ENCODE results near the gene TOP3A. TPM values are rescaled to one million over a fixed set of nuclear protein-coding genes. Genes with fewer than 3 reads are reported as not detected.

Gene TOP3A
- total and polyA plus RNA-seq, 2 donors (not counting 1 experiment from before 2014, with no cell fraction given) = 13.4 to 55.8 TPM

- no peak for TF ChIP-seq EZH2 (IDR thresholded peaks at IDR 0.05; ENCODE audit: borderline replicate concordance, insufficient read depth, low read depth, low read length, poor library complexity, severe bottlenecking)
- intact Hi-C loops (cut with micrococcal nuclease) = loop anchor here (1.0 kb wide), 4 partner anchors 36 to 91 kb away; partner anchors contain the start of genes ALKBH5, MIEF2 and SMCR8
- no peak overlapping the region for H3K27ac ChIP-seq (ENCODE audit: low read length in 2 of 2)
- ChIA-PET CTCF (interaction anchor here (0.9 to 1.2 kb wide), 4 partner anchors 8 to 71 kb away, joined by 3 to 5 read pairs (median 4); no protein-coding TSS in a partner anchor), POLR2A (no interaction called here)
- H3K4me3 ChIP-seq (ENCODE audit: control extremely low read depth in 1 of 5, extremely low read depth in 1 of 5, insufficient read depth in 1 of 5, low read depth in 2 of 5, low read length in 4 of 5) = peak overlapping the region in 4 of 5 experiments; percentile 19 to 45 (median 40)
- H3K4me1 Mint-ChIP-seq = peaks cover 10% of the 10 kb centered on the region
- peak overlapping the region; percentile 26 for H3K9ac ChIP-seq (ENCODE audit: low read length)
- WGBS (ENCODE audit: insufficient coverage) = 68% methylated on average over 20 of the region's 23 CpGs
- H3K4me2 ChIP-seq (replicated peaks; ENCODE audit: low read depth, low read length, poor library complexity, severe bottlenecking) = peak overlapping the region; percentile 70
- H3K4me1 ChIP-seq (ENCODE audit: control insufficient read depth in 2 of 2, insufficient read depth in 2 of 2, low read length in 2 of 2) = peaks cover 10 to 16% of the 10 kb centered on the region in 2 donors
- peaks cover 13% of the 10 kb centered on the region for H3K79me2 ChIP-seq (ENCODE audit: control insufficient read depth, insufficient read depth, low read length)
- DNase-seq = peak; percentile 30
- no peaks in the 10 kb centered on the region for H3K9me3 Mint-ChIP-seq (ENCODE audit: insufficient read depth)
- H3K4me3 Mint-ChIP-seq = peak overlapping the region; percentile 72
- no peaks in the 10 kb centered on the region for H4K20me1 ChIP-seq (ENCODE audit: control insufficient read depth, insufficient read depth, low read length, poor library complexity, severe bottlenecking)
- ATAC-seq (ENCODE audit: low read depth) = no peak
- no peak overlapping the region for H3K27ac Mint-ChIP-seq
- H3K36me3 ChIP-seq (replicated peaks in 1 of 2; ENCODE audit: control extremely low read depth in 1 of 2, control insufficient read depth in 1 of 2, extremely low read depth in 1 of 2, insufficient read depth in 2 of 2, low read length in 1 of 2) = no peaks in the 10 kb centered on the region
- no peaks in the 10 kb centered on the region for H3K27me3 ChIP-seq (replicated peaks in 1 of 4; ENCODE audit: control extremely low read depth in 1 of 4, control insufficient read depth in 3 of 4, insufficient read depth in 4 of 4, low read length in 3 of 4)
- no peaks in the 10 kb centered on the region for H3K27me3 Mint-ChIP-seq
- H3K9me3 ChIP-seq (ENCODE audit: control extremely low read depth in 1 of 3, control insufficient read depth in 2 of 3, insufficient read depth in 1 of 3, low read length in 2 of 3) = no peaks in the 10 kb centered on the region
- H2AFZ ChIP-seq (ENCODE audit: insufficient read depth, low read depth, low read length, poor library complexity, severe bottlenecking) = peak overlapping the region; percentile 43
These were observed 90.2 kb downstream of the TOP3A start for GRCh38 chr17:18224387-18225120.

GRCh38 chr17:18224053-18224386, 90.8 kb downstream of the TOP3A start:
- no peaks in the 10 kb centered on the region for H3K9me3 ChIP-seq (ENCODE audit: control extremely low read depth in 1 of 3, control insufficient read depth in 2 of 3, insufficient read depth in 1 of 3, low read length in 2 of 3)
- no peaks in the 10 kb centered on the region for H3K36me3 ChIP-seq (replicated peaks in 1 of 2; ENCODE audit: control extremely low read depth in 1 of 2, control insufficient read depth in 1 of 2, extremely low read depth in 1 of 2, insufficient read depth in 2 of 2, low read length in 1 of 2)
- CTCF ChIA-PET = interaction anchor here (0.7 to 1.2 kb wide), 5 partner anchors 8 to 191 kb away, joined by 3 to 5 read pairs (median 4); no protein-coding TSS in a partner anchor
- DNase-seq = no peak
- peaks cover 10 to 16% of the 10 kb centered on the region in 2 donors for H3K4me1 ChIP-seq (ENCODE audit: control insufficient read depth in 2 of 2, insufficient read depth in 2 of 2, low read length in 2 of 2)
- no peaks in the 10 kb centered on the region for H3K9me3 Mint-ChIP-seq (ENCODE audit: insufficient read depth)
- POLR2A ChIA-PET = no interaction called here
- H2AFZ ChIP-seq (ENCODE audit: insufficient read depth, low read depth, low read length, poor library complexity, severe bottlenecking) = no peak overlapping the region
- no peaks in the 10 kb centered on the region for H3K27me3 Mint-ChIP-seq
- no peak overlapping the region for H3K27ac ChIP-seq (ENCODE audit: low read length in 2 of 2)
- H3K4me3 Mint-ChIP-seq = no peak overlapping the region
- TF ChIP-seq CTCF (IDR thresholded peaks at IDR 0.05) (no peak), EZH2 (IDR thresholded peaks at IDR 0.05; ENCODE audit: borderline replicate concordance, insufficient read depth, low read depth, low read length, poor library complexity, severe bottlenecking) (no peak)
- no peaks in the 10 kb centered on the region for H3K27me3 ChIP-seq (replicated peaks in 1 of 4; ENCODE audit: control extremely low read depth in 1 of 4, control insufficient read depth in 3 of 4, insufficient read depth in 4 of 4, low read length in 3 of 4)
- H3K27ac Mint-ChIP-seq = no peak overlapping the region
- peaks cover 10% of the 10 kb centered on the region for H3K4me1 Mint-ChIP-seq
- H3K79me2 ChIP-seq (ENCODE audit: control insufficient read depth, insufficient read depth, low read length) = peaks cover 13% of the 10 kb centered on the region
- H3K4me2 ChIP-seq (replicated peaks; ENCODE audit: low read depth, low read length, poor library complexity, severe bottlenecking) = no peak overlapping the region
- no peak overlapping the region for H3K9ac ChIP-seq (ENCODE audit: low read length)
- 97% methylated on average over 3 of the region's 4 CpGs for WGBS (ENCODE audit: insufficient coverage)
- H3K4me3 ChIP-seq (ENCODE audit: control extremely low read depth in 1 of 5, extremely low read depth in 1 of 5, insufficient read depth in 1 of 5, low read depth in 2 of 5, low read length in 4 of 5) = no peak overlapping the region
- no peak for ATAC-seq (ENCODE audit: low read depth)
- no peaks in the 10 kb centered on the region for H4K20me1 ChIP-seq (ENCODE audit: control insufficient read depth, insufficient read depth, low read length, poor library complexity, severe bottlenecking)
- intact Hi-C loops (cut with micrococcal nuclease) = no loop called here

Other genes starting within 250 kb of the TOP3A start
- 67.8 and 73.1 TPM in 2 replicates for gene DRG2, start 227.0 kb downstream of the TOP3A start, total RNA-seq
- gene DRG2, start 227.0 kb downstream of the TOP3A start, polyA plus RNA-seq = 56.9 and 58.7 TPM in 2 replicates
- 1.5 and 2.5 TPM in 2 replicates for gene MYO15A, start 206.2 kb downstream of the TOP3A start, total RNA-seq
- gene MYO15A, start 206.2 kb downstream of the TOP3A start, polyA plus RNA-seq = 1.7 and 3.1 TPM in 2 replicates
- 103 and 104 TPM in 2 replicates for gene ALKBH5, start 131.2 kb downstream of the TOP3A start, total RNA-seq
- 63.3 and 97.4 TPM in 2 replicates for gene ALKBH5, start 131.2 kb downstream of the TOP3A start, polyA plus RNA-seq
- gene LLGL1, start 89.4 kb downstream of the TOP3A start, total RNA-seq = 14.9 and 15.7 TPM in 2 replicates
- gene LLGL1, start 89.4 kb downstream of the TOP3A start, polyA plus RNA-seq = 12.3 and 15.2 TPM in 2 replicates
- gene FLII, start 56.3 kb downstream of the TOP3A start, total RNA-seq = 335 and 357 TPM in 2 replicates
- 507 and 531 TPM in 2 replicates for gene FLII, start 56.3 kb downstream of the TOP3A start, polyA plus RNA-seq
- 16.3 and 18.7 TPM in 2 replicates for gene MIEF2, start 54.3 kb downstream of the TOP3A start, total RNA-seq
- gene MIEF2, start 54.3 kb downstream of the TOP3A start, polyA plus RNA-seq = 5.6 and 13.3 TPM in 2 replicates
- gene SMCR8, start 299 bp upstream of the TOP3A start, total RNA-seq = 47.3 and 48.0 TPM in 2 replicates
- gene SMCR8, start 299 bp upstream of the TOP3A start, polyA plus RNA-seq = 16.2 and 17.4 TPM in 2 replicates
- gene SHMT1, start 48.6 kb upstream of the TOP3A start, total RNA-seq = 23.5 and 28.0 TPM in 2 replicates
- gene SHMT1, start 48.6 kb upstream of the TOP3A start, polyA plus RNA-seq = 6.3 and 6.9 TPM in 2 replicates
- gene EVPLL, start 62.8 kb upstream of the TOP3A start, total RNA-seq = not detected in 2 replicates
- 0.06 TPM in 1 of 2 replicates, not detected in the other for gene EVPLL, start 62.8 kb upstream of the TOP3A start, polyA plus RNA-seq
- gene LGALS9C, start 161.8 kb upstream of the TOP3A start, total RNA-seq = 0.44 TPM in 1 of 2 replicates, not detected in the other
- 0.25 TPM in 1 of 2 replicates, not detected in the other for gene LGALS9C, start 161.8 kb upstream of the TOP3A start, polyA plus RNA-seq